Measurements from ENCODE around the gene FRMD1.
"Not testable (repeated sequence)": the region's sequence is repeated elsewhere in the genome, so short reads cannot be mapped to it uniquely, and the experiment has no call there.

The FRMD1 gene

GRCh38 chr6:168093634-168094033 lies 14.6 kb upstream of the FRMD1 start:
- DNase-seq, result no peak

- DNase-seq, result no peak
Measured at GRCh38 chr6:168093071-168093505, 14.1 kb upstream of the FRMD1 start.

GRCh38 chr6:168092541-168092940 lies 13.5 kb upstream of the FRMD1 start:
- DNase-seq, result no peak

DNA sequence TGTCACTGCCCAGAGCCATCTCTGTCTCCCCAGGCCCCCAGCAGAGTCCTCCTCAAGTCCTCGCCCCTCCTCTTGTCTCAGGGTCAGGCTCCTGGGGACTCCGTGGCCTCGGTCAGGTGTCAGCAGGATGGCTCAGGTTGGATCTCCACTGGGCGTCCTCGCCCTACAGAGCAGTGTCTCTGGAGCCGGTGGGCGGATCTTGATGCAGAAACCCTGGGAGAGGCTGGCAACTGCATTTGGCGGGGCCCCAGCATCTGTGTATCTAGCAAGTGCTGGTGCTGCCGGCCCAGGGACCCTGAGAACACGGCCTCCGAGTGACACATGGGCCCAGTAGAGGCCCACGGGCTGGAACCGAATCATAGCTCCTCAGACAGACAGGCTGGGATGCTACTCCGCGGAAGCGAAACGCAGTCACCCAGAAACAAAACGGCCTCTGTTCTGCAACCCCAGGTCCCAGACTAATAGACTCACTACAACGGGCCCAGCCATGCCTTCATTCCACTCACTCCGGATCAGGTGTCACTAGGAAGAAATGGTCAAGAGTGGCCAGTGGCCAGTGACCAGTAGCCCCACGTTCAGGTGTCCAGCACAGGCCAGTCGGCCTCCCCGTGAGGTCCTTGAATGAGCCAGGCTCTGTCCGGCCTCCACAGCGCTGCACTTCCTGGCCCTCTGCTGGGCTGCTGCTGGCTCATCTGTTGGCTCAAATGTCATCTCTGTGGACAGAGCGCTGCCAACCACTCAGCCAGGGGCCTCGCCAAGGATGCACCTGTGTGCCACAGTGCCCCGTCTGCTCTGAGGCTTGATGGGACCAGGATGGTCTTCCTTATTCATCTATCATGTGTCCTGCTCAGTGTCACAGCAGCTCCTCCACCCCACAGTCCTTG lies 12.6 kb upstream of the FRMD1 start:
- DNase-seq, result no peak

DNA sequence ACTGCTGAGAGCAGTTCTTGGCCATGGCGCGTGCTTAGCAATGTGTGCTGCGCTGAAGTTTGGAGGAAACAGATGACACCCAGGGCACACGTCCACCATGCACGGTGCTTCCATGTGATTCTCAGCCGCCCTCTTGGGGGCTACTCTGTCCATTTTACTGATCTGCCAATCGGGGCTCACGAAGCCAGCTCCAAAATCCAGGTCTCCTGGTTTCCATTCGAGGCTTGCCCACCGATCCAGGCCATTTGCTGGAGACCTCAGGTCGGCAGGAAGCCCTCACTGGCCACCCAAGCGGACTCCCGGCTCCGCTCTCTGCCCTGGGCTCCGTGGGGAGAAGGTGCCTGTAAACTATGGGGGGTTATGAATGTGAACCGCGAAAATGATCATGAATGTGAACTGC lies 11.7 kb upstream of the FRMD1 start:
- DNase-seq, result no peak

DNA sequence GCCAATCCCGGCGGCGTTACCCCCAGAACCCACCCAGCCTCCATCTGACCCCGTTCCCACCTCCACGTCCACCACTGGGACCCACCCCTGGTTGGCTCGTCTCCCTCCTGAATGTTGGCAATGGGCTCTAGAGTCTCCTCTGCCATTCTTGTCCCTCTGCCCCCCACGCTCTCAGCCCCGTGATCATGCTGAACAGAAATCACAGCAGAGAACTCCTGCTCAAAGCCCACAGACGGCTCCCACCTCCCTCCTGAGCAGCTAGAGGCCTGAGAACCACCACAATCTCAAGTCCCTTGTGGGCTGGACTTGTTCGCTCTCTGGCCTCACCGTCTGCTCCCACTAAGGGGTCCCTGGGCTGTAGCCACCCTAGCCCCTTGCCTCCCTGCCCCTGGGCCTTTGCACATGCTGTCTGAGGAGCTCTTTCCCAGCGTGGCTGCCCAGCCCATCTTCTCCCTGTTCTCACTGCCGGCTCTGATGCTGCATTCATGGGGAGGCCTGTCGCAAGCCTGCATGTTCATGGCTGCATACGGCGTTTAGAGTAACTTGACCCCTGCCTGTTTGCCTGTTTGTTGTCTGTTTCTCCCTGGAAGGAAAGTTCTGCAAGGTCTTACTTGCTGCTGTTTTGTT lies 11.2 kb upstream of the FRMD1 start:
- no peak for DNase-seq

GRCh38 chr6:168089186-168090063 lies 10.4 kb upstream of the FRMD1 start:
- no peak for DNase-seq

DNA sequence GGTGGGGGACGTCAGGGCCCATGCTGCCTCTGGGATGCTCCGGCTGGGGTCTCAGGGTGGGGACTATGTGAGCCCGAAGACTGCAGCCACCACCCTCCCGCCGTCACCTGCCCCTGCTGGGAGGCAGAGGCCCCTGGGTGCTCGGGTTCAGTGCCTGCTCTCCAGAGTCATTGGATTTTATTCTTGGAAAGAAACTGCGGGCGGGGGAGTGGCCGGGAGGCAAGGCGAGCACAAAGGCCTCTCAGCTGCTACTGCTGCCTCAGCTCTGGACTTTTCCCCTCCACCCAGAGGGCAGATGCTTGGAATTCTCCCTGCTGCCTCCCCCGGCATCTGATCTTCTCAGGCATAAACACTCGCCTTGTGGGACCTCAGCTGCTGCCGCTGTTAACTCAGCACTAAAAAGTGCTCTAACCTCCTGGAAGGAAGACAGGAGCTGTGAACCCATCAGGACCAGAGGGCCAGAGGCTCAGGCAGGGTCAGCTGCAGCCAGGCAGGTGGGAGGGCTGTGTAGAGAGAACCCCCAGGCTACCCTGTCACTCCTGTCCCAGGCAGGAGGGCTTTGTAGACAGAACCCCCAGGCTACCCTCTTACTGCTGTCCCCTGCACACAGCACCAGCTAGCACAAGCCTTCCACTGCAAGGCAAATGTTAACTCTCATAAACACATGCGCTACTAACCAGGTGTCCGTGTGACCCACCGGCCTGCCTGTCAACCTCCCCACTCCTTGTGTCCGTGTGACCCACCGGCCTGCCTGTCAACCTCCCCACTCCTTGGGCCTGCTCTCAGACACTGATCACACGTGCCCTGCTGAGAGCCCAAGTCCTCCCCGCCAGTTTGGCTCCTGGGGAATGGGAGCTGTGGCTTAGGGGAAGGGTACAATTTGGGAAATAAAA lies 9.4 kb upstream of the FRMD1 start:
- DNase-seq, result no peak

GRCh38 chr6:168087436-168088160 lies 8.6 kb upstream of the FRMD1 start:
- DNase-seq, result no peak

GRCh38 chr6:168086616-168087015 lies 7.6 kb upstream of the FRMD1 start:
- DNase-seq, result no peak

DNA sequence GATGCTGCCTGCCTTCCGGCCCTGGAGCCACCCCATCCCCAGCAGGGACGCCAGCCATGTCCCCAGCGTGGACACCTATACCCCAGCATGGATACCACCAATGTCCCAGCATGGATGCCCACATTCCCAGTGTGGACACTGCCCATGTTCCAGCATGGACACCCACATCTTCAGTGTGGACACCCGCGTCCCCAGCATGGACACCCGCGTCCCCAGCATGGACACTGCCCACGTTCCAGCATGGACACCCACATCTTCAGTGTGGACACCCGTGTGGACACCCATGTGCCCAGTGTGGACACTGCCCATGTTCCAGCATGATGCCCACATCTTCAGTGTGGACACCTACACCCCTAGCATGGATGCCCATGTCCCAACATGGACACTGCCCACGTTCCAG lies 7.1 kb upstream of the FRMD1 start:
- no peak for DNase-seq

- no peak for DNase-seq
Measured at GRCh38 chr6:168084465-168085160, 5.6 kb upstream of the FRMD1 start.

GRCh38 chr6:168083514-168083885 lies 4.5 kb upstream of the FRMD1 start:
- DNase-seq, result no peak

DNA sequence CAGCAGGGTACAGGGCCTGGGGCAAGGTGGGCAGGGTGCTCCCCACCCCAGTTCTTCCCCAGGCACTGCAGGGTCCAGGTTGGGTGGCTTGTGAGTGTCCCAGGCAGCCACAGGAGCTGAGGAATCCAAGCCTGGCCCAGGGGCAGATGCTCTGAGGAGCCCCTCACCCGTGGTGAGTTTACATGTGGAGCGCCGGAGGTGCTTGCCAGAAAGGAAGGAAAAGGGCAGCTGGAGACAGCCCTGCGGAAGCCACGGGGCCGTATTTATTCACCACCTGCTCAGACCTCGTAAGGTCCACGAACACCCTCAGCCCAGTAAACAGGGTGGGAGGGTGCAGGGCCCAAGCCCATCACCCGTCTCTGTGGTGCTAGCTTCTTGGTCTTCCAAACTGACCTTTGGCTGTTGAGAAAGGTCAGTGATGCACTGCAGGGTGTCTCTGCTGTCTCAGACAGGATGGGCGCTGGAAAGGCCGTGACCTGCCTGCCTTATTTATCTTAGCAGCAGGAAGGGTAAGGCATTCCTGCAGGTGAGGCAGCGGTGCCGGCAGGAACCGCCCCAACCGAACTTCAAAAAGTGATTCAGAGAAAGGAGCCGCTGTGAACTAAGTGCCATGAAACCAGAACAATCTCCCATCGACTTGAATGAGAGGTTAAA lies 4.0 kb upstream of the FRMD1 start:
- no peak for DNase-seq

DNA sequence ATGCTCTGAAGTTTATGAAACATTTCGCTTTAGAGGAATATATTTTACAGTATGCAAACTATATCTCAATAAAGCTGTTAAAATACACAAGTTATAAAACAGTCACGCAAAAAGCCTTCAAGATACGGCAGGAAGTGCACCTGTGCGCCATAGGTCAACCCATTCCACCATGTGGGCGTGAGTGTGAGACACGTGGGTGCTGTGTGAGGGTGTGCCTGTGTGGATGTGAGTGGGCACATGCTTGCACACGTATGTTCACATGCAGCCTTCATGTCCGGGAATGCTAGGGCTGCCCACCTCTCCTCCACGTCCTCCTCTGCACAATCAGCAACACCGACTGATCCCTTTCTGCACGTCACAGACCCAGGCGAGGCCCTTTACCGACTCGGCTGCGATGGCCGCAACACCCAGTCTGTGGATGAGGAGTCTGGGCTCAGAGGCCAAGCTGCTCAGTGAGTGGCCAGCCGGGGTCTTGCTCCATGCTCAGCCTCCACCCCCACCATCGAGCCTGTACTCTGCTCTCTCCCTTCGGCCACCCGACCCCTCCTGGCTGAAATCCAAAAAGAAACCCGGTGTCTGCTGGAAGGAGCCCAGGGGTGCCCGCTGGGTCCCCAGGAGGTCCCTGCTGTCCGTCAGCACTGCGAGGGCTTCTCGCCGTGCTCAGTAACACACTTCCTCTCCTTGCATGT lies 3.0 kb upstream of the FRMD1 start:
- DNase-seq, result no peak

DNA sequence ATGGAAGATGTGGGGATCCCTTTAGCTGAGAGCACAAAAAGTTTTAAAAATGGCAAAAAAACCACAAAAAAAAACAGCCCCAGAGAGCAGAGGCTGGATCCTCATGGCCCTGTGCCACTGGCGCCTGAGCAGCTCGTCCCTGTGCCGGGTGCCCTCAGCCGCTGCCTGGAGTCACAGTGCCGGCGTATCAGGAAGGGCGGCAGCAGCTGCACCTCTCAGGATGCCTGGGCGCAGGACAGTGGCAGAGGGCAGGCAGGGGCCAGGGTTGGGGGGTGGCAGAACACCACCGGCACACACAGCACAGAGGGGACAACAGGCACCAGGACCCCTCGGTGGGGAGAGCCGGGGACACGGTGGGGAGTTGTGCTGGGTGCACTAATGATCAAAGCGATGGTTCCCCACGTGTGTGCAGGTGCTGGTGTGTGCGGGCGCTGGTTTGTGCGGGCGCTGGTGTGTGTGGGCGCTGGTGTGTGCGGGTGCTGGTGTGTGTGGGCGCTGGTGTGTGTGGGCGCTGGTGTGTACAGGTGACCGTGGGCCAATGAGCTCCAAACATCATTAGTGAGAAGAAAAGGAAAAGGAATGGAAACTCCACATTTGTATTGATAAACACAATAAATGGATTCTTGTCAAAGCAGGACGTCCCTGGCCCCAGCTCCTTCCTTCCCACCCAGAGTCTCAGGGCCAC lies 1.5 kb upstream of the FRMD1 start:
- no peak for DNase-seq

DNA sequence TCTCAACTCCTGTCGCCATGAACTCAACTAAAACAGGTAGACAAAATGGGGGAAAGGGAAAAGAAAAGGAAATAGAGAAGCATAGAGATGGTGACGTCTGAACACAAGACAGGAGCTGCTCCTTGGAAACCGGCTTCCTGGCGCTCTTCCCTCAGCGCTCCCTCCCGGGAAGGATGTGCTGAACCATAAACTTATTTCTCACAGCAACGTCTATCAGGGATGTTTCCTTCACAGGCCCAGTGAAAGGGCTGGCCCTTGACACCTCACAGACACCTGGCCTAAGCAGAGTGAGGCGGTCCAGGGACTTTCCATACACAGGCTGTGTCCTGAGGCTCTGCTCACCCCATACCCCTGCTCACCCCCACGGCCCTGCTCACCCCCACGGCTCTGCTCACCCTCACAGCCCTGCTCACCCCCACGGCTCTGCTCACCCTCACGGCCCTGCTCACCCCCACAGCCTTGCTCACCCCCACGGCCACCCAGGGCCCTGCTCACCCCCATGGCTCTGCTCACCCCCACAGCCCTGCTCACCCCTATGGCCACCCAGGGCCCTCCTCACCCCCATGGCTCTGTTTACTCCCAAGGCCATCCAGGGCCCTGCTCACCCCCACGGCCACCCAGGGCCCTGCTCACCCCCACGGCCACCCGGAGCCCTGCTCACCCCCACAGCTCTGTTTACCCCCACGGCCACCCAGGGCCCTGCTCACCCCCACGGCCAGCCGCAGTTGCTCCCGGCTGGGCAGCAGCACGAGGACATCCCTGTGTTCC lies 653 bp downstream of the FRMD1 start:
- DNase-seq, result no peak

GRCh38 chr6:168077401-168077800 lies 1.6 kb downstream of the FRMD1 start:
- DNase-seq, result not testable (repeated sequence)

Measured in activated naive CD4-positive, alpha-beta T cell treated with anti-CD3 and anti-CD28 coated beads, Interleukin-2, amount 50 U/mL, for 16 hours (primary cell).